GM10248 (cell line): Measurements from ENCODE around the gene SLC6A11.

Source experiments
- CTCF ChIA-PET: fragments of 300-600 bp; sonication (Branson Sonifier 250); formaldehyde crosslinking; extraction: SDS; loops from one replicate; lab custom pipeline; 2021; ENCODE audit warnings: antibody characterized with exemption; lab: Yijun Ruan, JAX
- POLR2A ChIA-PET: fragments of 350-650 bp; sonication (Branson Sonifier 250); formaldehyde crosslinking; extraction: SDS; loops from one replicate; lab custom pipeline; 2020; ENCODE audit warnings: antibody characterized with exemption; lab: Yijun Ruan, JAX
- DNase-seq: peaks from one replicate; pipeline ENCODE4 v3.0.0; 2012; ENCODE audit errors: extremely low spot score
- CTCF ChIP-seq: IDR thresholded peaks from 2 replicates; pipeline ENCODE4 v1.5.1; 2012; ENCODE audit warnings: mild to moderate bottlenecking, low read depth; ENCODE audit errors: extremely low read depth, missing control alignments, control extremely low read depth

Gene SLC6A11

GRCh38 chr3:10933470-10933804, 117.4 kb downstream of the SLC6A11 start:
- no peak for DNase-seq
- CTCF ChIA-PET, result no interaction called here
- POLR2A ChIA-PET, result no interaction called here
- no peak for TF ChIP-seq CTCF

GRCh38 chr3:10933805-10934481, 117.9 kb downstream of the SLC6A11 start:
- ChIA-PET CTCF (no interaction called here), POLR2A (no interaction called here)
- no peak for DNase-seq
- no peak for TF ChIP-seq CTCF

GRCh38 chr3:10935028-10935427, 119.0 kb downstream of the SLC6A11 start:
- DNase-seq, result no peak
- ChIA-PET POLR2A (no interaction called here), CTCF (no interaction called here)
- no peak for TF ChIP-seq CTCF

- DNase-seq, result no peak
- TF ChIP-seq CTCF, result no peak
- POLR2A ChIA-PET, result no interaction called here
- CTCF ChIA-PET, result interaction anchor here (1.3 kb wide), 1 partner anchor 9 kb away, joined by 7 read pairs; no protein-coding TSS in a partner anchor
These were observed 120.0 kb downstream of the SLC6A11 start for GRCh38 chr3:10935846-10936631.

- no peak for DNase-seq
- ChIA-PET POLR2A (no interaction called here), CTCF (interaction anchor here (1.3 kb wide), 1 partner anchor 8 kb away, joined by 7 read pairs; no protein-coding TSS in a partner anchor)
- TF ChIP-seq CTCF, result no peak
These were observed 120.7 kb downstream of the SLC6A11 start for GRCh38 chr3:10936686-10937085.

GRCh38 chr3:10937141-10937825, 121.3 kb downstream of the SLC6A11 start:
- ChIA-PET POLR2A (no interaction called here), CTCF (interaction anchor here (0.8 to 1.3 kb wide), 2 partner anchors 8 to 29 kb away, joined by 3 to 7 read pairs; no protein-coding TSS in a partner anchor)
- TF ChIP-seq CTCF, result no peak
- no peak for DNase-seq
